Liver (tissue), 9 donors: ENCODE data around the gene CST8. TPM values are rescaled to one million over a fixed set of nuclear protein-coding genes. Genes with fewer than 3 reads are reported as not detected.

ENCODE experiments used
- DNase-seq: peaks from one replicate; pipeline ENCODE4 v3.0.0-alpha.2; 2017; ENCODE audit warnings: low spot score
- H3K27ac ChIP-seq, 2 donors: one replicate each; pipeline ENCODE4 v1.7.0; 2013; ENCODE audit warnings: inconsistent platforms in 2 of 2, low read length in 2 of 2, control low read depth in 1 of 2, low read depth in 1 of 2, mild to moderate bottlenecking in 1 of 2
- H3K27me3 ChIP-seq, 4 donors: one replicate each; pipeline versions ENCODE4 v1.6.1 to v1.7.0; 2013; ENCODE audit warnings: low read length in 3 of 4, inconsistent platforms in 1 of 4, mild to moderate bottlenecking in 1 of 4, moderate library complexity in 1 of 4; ENCODE audit not compliant: control insufficient read depth in 4 of 4, insufficient read depth in 4 of 4
- H3K36me3 ChIP-seq, 4 donors: one replicate each; pipeline versions ENCODE4 v1.6.1 to v1.7.0; 2013; ENCODE audit warnings: low read length in 3 of 4, mild to moderate bottlenecking in 3 of 4, low read depth in 1 of 4, moderate library complexity in 1 of 4; ENCODE audit not compliant: control insufficient read depth in 4 of 4, insufficient read depth in 3 of 4
- H3K4me1 ChIP-seq, 4 donors: one replicate each; pipeline versions ENCODE4 v1.6.1 to v1.7.0; 2013; ENCODE audit warnings: low read length in 3 of 4, mild to moderate bottlenecking in 3 of 4, moderate library complexity in 1 of 4; ENCODE audit not compliant: control insufficient read depth in 4 of 4, insufficient read depth in 4 of 4
- H3K4me3 ChIP-seq, 3 donors: one replicate each; pipeline versions ENCODE4 v1.6.1 to v1.7.0; 2013; ENCODE audit warnings: low read length in 3 of 3, control low read depth in 1 of 3, low read depth in 1 of 3, mild to moderate bottlenecking in 1 of 3
- H3K9ac ChIP-seq, 2 donors: one replicate each; pipeline ENCODE4 v1.7.0; 2013; ENCODE audit warnings: low read length in 2 of 2, mild to moderate bottlenecking in 2 of 2, moderate library complexity in 2 of 2, control low read depth in 1 of 2, low read depth in 1 of 2
- H3K9me3 ChIP-seq, 4 donors: one replicate each; pipeline versions ENCODE4 v1.6.1 to v1.7.0; 2013; ENCODE audit warnings: low read length in 3 of 4; ENCODE audit not compliant: control insufficient read depth in 4 of 4
- ATF3 ChIP-seq: IDR thresholded peaks from 2 replicates; pipeline ENCODE4 v1.6.1; 2016; ENCODE audit warnings: antibody characterized with exemption
- FOXA1 ChIP-seq: IDR thresholded peaks from 2 replicates; pipeline ENCODE4 v1.6.1; 2016; ENCODE audit warnings: antibody characterized with exemption
- FOXA2 ChIP-seq: IDR thresholded peaks from 2 replicates; pipeline ENCODE4 v1.6.1; 2016; ENCODE audit warnings: antibody characterized with exemption
- HNF4A ChIP-seq, 2 donors: conservative IDR thresholded peaks; 2 replicates each; pipeline ENCODE4 v1.6.1; 2016; ENCODE audit warnings: antibody characterized with exemption in 2 of 2, mild to moderate bottlenecking in 2 of 2
- HNF4G ChIP-seq: IDR thresholded peaks from 2 replicates; pipeline ENCODE4 v1.6.1; 2016; ENCODE audit warnings: antibody characterized with exemption
- JUND ChIP-seq, 2 donors: IDR thresholded peaks; 2 replicates each; pipeline ENCODE4 v1.6.1; 2016; ENCODE audit warnings: antibody characterized with exemption in 2 of 2
- NR2F2 ChIP-seq: IDR thresholded peaks from 2 replicates; pipeline ENCODE4 v1.6.1; 2016; ENCODE audit warnings: antibody characterized with exemption
- RAD21 ChIP-seq, 2 donors: IDR thresholded peaks; 2 replicates each; pipeline ENCODE4 v1.6.1; 2016; ENCODE audit warnings: antibody characterized with exemption in 2 of 2, mild to moderate bottlenecking in 2 of 2
- REST ChIP-seq: IDR thresholded peaks from 2 replicates; pipeline ENCODE4 v1.6.1; 2016; ENCODE audit warnings: antibody characterized with exemption, mild to moderate bottlenecking
- RXRA ChIP-seq, 2 donors: IDR thresholded peaks; 2 replicates each; pipeline ENCODE4 v1.6.1; 2017 to 2018; ENCODE audit warnings: antibody characterized with exemption in 2 of 2, mild to moderate bottlenecking in 1 of 2
- YY1 ChIP-seq: IDR thresholded peaks from 2 replicates; pipeline ENCODE4 v1.6.1; 2016; ENCODE audit warnings: antibody characterized with exemption, mild to moderate bottlenecking
- WGBS: extraction: QIAGEN DNeasy Blood & Tissue Kit; methylation state at CpG from one replicate; pipeline ENCODE4 v1.1.7; 2013; 5-methylcytosine and 5-hydroxymethylcytosine counted together
- polyA plus RNA-seq, 2 donors: library from polyadenylated mRNA; stranded (reverse) in 1 of 2; unstranded in 1 of 2; fragments of 200-250 nt in 1 of 2; fragments of >200 nt in 1 of 2; fragmentation: Nextera tagmentation in 1 of 2; extraction: Ambion mirVana in 1 of 2; gene quantifications; one replicate each; pipeline versions ENCODE4 v1.2.1 to v1.2.3, GENCODE V29; 2013 to 2015
- total RNA-seq, 2 donors: library from RNA; depleted of rRNA; stranded (reverse); fragments of >200 nt; gene quantifications; one replicate each; pipeline ENCODE4 v1.2.3, GENCODE V29; 2014
- TF ChIP-seq, protein P1 (sequence below): IDR thresholded peaks from 2 replicates; pipeline ENCODE4 v1.6.1; 2016; ENCODE audit warnings: antibody characterized with exemption
- TF ChIP-seq, protein P2 (sequence below): IDR thresholded peaks from 2 replicates; pipeline ENCODE4 v1.6.1; 2016; ENCODE audit warnings: antibody characterized with exemption
- donor health status: healthy.
- donor health status: healthy.
- donor health status: healthy.
- donor health status: healthy.
- donor health status: healthy.

Gene CST8
- total and polyA plus RNA-seq, 4 donors: not detected

- Histone ChIP-seq H3K36me3 (no peaks in the 10 kb centered on the region), H3K9me3 (no peaks in the 10 kb centered on the region), H3K27ac (no peak overlapping the region), H3K9ac (no peak overlapping the region), H3K4me1 (no peaks in the 10 kb centered on the region), H3K27me3 (peaks cover 0 to 3% (median 0%) of the 10 kb centered on the region in 4 donors), H3K4me3 (no peak overlapping the region)
- no peak for TF ChIP-seq JUND (IDR thresholded peaks at IDR 0.05)
- no peak for TF ChIP-seq FOXA1
- no peak for TF ChIP-seq YY1
- TF ChIP-seq, protein P1, sequence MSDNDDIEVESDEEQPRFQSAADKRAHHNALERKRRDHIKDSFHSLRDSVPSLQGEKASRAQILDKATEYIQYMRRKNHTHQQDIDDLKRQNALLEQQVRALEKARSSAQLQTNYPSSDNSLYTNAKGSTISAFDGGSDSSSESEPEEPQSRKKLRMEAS: no peak
- TF ChIP-seq NR2F2: no peak
- TF ChIP-seq RXRA (IDR thresholded peaks at IDR 0.05): no peak
- no peak for DNase-seq
- WGBS: 86% methylated on average over 1 of the region's 1 CpG
Measured at GRCh38 chr20:23450877-23451276, 40.0 kb upstream of the CST8 start.

DNA sequence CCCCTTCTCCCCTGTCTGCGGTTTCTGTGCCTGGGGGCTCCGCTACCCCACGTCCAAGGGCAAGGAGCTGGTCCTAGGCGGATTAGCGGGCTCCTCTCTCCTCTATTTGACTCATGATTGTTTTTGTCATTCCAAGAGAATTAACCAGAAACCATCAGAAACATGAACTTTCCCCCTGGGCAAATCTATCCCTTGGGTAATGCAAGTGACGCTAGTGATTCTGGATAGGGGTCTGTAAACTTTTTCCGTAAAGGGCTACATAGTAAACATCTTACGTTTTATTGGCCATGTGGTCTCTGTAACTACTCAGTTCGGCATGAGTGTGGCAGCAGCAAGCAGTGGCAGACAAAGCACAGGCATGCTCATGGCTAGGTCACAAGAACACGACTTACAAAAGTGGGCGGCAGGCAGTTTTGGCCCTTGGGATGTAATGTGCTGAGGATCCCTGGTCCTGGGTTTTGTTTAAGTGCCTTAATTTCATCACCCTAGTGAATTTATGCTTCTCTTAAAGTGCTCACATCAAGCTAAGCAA, 38.9 kb upstream of the CST8 start:
- 80% methylated on average over 11 of the region's 11 CpGs for WGBS
- no peak for TF ChIP-seq RAD21 (IDR thresholded peaks at IDR 0.05)
- no peak for TF ChIP-seq YY1
- TF ChIP-seq RXRA (IDR thresholded peaks at IDR 0.05): no peak
- TF ChIP-seq, protein P1: no peak
- TF ChIP-seq HNF4A (conservative IDR thresholded peaks at IDR 0.05): no peak
- TF ChIP-seq, protein P2, sequence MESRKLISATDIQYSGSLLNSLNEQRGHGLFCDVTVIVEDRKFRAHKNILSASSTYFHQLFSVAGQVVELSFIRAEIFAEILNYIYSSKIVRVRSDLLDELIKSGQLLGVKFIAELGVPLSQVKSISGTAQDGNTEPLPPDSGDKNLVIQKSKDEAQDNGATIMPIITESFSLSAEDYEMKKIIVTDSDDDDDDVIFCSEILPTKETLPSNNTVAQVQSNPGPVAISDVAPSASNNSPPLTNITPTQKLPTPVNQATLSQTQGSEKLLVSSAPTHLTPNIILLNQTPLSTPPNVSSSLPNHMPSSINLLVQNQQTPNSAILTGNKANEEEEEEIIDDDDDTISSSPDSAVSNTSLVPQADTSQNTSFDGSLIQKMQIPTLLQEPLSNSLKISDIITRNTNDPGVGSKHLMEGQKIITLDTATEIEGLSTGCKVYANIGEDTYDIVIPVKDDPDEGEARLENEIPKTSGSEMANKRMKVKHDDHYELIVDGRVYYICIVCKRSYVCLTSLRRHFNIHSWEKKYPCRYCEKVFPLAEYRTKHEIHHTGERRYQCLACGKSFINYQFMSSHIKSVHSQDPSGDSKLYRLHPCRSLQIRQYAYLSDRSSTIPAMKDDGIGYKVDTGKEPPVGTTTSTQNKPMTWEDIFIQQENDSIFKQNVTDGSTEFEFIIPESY: no peak
- no peak for TF ChIP-seq HNF4G
- TF ChIP-seq REST: no peak
- no peak for TF ChIP-seq NR2F2
- TF ChIP-seq FOXA2: no peak
- TF ChIP-seq ATF3: no peak
- Histone ChIP-seq H3K36me3 (no peaks in the 10 kb centered on the region), H3K9me3 (no peaks in the 10 kb centered on the region), H3K27ac (no peak overlapping the region), H3K4me3 (no peak overlapping the region), H3K27me3 (peaks cover 0 to 3% (median 0%) of the 10 kb centered on the region in 4 donors), H3K9ac (no peak overlapping the region), H3K4me1 (no peaks in the 10 kb centered on the region)
- DNase-seq: no peak
